Spleen (tissue), 11 donors: ENCODE measurements around the gene KCNK17. TPM values are rescaled to one million over a fixed set of nuclear protein-coding genes. Genes with fewer than 3 reads are reported as not detected.

ENCODE experiments used
- DNase-seq: peaks from one replicate; pipeline ENCODE4 v3.0.0-alpha.2; 2020
- H3K27ac ChIP-seq, 8 donors: fragments of 200-600 bp; sonication (generic) in 7 of 8; 1 replicate in 4 of 8; 2 replicates in 4 of 8; pipeline versions ENCODE4 v1.5.0 to v1.8.0; 2016 to 2021; ENCODE audit warnings: inconsistent platforms in 4 of 8, mild to moderate bottlenecking in 4 of 8, moderate library complexity in 1 of 8
- H3K27me3 ChIP-seq, 7 donors: fragments of 200-600 bp; sonication (generic) in 6 of 7; replicated peaks in 1 of 7; 1 replicate in 4 of 7; 2 replicates in 3 of 7; pipeline versions ENCODE4 v1.5.0 to v1.8.0; 2016 to 2021; ENCODE audit warnings: inconsistent platforms in 3 of 7, mild to moderate bottlenecking in 1 of 7
- H3K36me3 ChIP-seq, 6 donors: fragments of 200-600 bp; sonication (generic) in 5 of 6; 1 replicate in 4 of 6; 2 replicates in 2 of 6; pipeline versions ENCODE4 v1.5.0 to v1.8.0; 2016 to 2021; ENCODE audit warnings: inconsistent platforms in 2 of 6
- H3K4me1 ChIP-seq, 6 donors: fragments of 200-600 bp; sonication (generic) in 5 of 6; 1 replicate in 3 of 6; 2 replicates in 3 of 6; pipeline versions ENCODE4 v1.5.0 to v1.8.0; 2016 to 2021; ENCODE audit warnings: inconsistent platforms in 3 of 6
- H3K4me3 ChIP-seq, 8 donors: fragments of 200-600 bp; sonication (generic) in 7 of 8; 1 replicate in 4 of 8; 2 replicates in 4 of 8; pipeline versions ENCODE4 v1.5.0 to v1.8.0; 2016 to 2021; ENCODE audit warnings: inconsistent platforms in 4 of 8, mild to moderate bottlenecking in 4 of 8, moderate library complexity in 2 of 8
- H3K9me3 ChIP-seq, 8 donors: fragments of 200-600 bp; sonication (generic) in 7 of 8; 1 replicate in 4 of 8; 2 replicates in 4 of 8; pipeline versions ENCODE4 v1.5.0 to v1.8.0; 2016 to 2021; ENCODE audit warnings: inconsistent platforms in 4 of 8
- CTCF ChIP-seq, 11 experiments: fragments of 200-600 bp in 7 of 11; fragments of 450-650 bp in 4 of 11; sonication (generic) in 4 of 11; IDR thresholded peaks in 8 of 11; conservative IDR thresholded peaks in 3 of 11; 1 replicate in 7 of 11; 2 replicates in 4 of 11; pipeline versions ENCODE4 v1.4.0 to v1.8.0; 2016 to 2021; ENCODE audit warnings: antibody characterized with exemption in 11 of 11, inconsistent platforms in 4 of 11, mild to moderate bottlenecking in 1 of 11
- POLR2A ChIP-seq, 3 donors: fragments of 450-650 bp; IDR thresholded peaks; one replicate each; pipeline ENCODE4 v1.5.1; 2017; ENCODE audit warnings: antibody characterized with exemption in 3 of 3, mild to moderate bottlenecking in 1 of 3
- POLR2AphosphoS5 ChIP-seq, 3 donors: sonication (generic); formaldehyde crosslinking; IDR thresholded peaks; one replicate each; pipeline ENCODE4 v1.5.1; 2017; ENCODE audit warnings: antibody characterized with exemption in 3 of 3
- WGBS, 5 donors: extraction: QIAGEN DNeasy Blood & Tissue Kit in 3 of 5; methylation state at CpG; one replicate each; pipeline versions ENCODE4 v1.1.5 to v1.1.7; 2013 to 2018; 5-methylcytosine and 5-hydroxymethylcytosine counted together
- intact Hi-C: fragments of 100-400 bp; cut with DNase I; formaldehyde crosslinking; loops from one replicate; pipeline ENCODE4 v1.15.0; 2023; ENCODE audit warnings: low total_unique reads
- polyA plus RNA-seq, 3 donors: library from polyadenylated mRNA; stranded (reverse); fragments of 200-250 nt; gene quantifications; one replicate each; pipeline ENCODE4 v1.2.1, GENCODE V29; 2013
- total RNA-seq, 7 donors: library from RNA; depleted of rRNA in 3 of 7; stranded (reverse); fragments of >200 nt in 3 of 7; fragmentation: NEBNext Ultra II Directional in 4 of 7; extraction: Animal tissue kit (Norgen Biotek cat#: 25700) in 4 of 7; gene quantifications; one replicate each; pipeline versions ENCODE4 v1.1.0 to v1.2.1, GENCODE V29; 2016 to 2021
- donor health status: healthy with polysubstance abuse.
- donor health status: DM: no; HTN: no; CAD: no; lungs with moderate emphysema.
- donor health status: DM: no; HTN: no; CAD: no.
- donor health status: Bipolar disorder and iron deficiency.
- donor health status: healthy.
- donor health status: DM: no; HTN: no; CAD: no.
- donor health status: DM: yes; HTN: yes; CAD: no.

KCNK17 gene
- total and polyA plus RNA-seq, 10 donors: 0.16 to 0.98 (median 0.46) TPM; not detected in 2

- Histone ChIP-seq H3K27me3 (peaks cover 0 to 27% (median 5%) of the 10 kb centered on the region in 7 donors), H3K36me3 (no peaks in the 10 kb centered on the region), H3K4me3 (no peak overlapping the region), H3K9me3 (no peaks in the 10 kb centered on the region), H3K27ac (no peak overlapping the region), H3K4me1 (peaks cover 0 to 13% (median 0%) of the 10 kb centered on the region in 6 donors)
- no peak for TF ChIP-seq POLR2A (IDR thresholded peaks at IDR 0.05)
- TF ChIP-seq POLR2AphosphoS5 (IDR thresholded peaks at IDR 0.05): no peak
- no peak for TF ChIP-seq CTCF (IDR thresholded peaks at IDR 0.05 in 8 of 11, conservative IDR thresholded peaks at IDR 0.05 in 3 of 11)
- intact Hi-C loops: no loop called here
- DNase-seq: no peak
- WGBS, 5 donors: 62 to 74% (median 67%) methylated on average over 13 of the region's 13 CpGs
Observed at GRCh38 chr6:39319621-39320362, 5.6 kb upstream of the KCNK17 start.

- Histone ChIP-seq H3K27me3 (peaks cover 7 to 52% (median 29%) of the 10 kb centered on the region in 7 donors), H3K9me3 (no peaks in the 10 kb centered on the region), H3K4me3 (no peak overlapping the region), H3K4me1 (peaks cover 10 to 39% (median 18%) of the 10 kb centered on the region in 6 donors), H3K27ac (no peak overlapping the region), H3K36me3 (no peaks in the 10 kb centered on the region)
- 79 to 86% (median 85%) methylated on average over 2 to 3 of the region's 3 CpGs for WGBS, 5 donors
- intact Hi-C loops: no loop called here
- TF ChIP-seq POLR2A (IDR thresholded peaks at IDR 0.05) (no peak), CTCF (IDR thresholded peaks at IDR 0.05 in 8 of 11, conservative IDR thresholded peaks at IDR 0.05 in 3 of 11) (no peak), POLR2AphosphoS5 (IDR thresholded peaks at IDR 0.05) (no peak)
- DNase-seq: no peak
Observed at GRCh38 chr6:39317256-39317655, 3.0 kb upstream of the KCNK17 start.

GRCh38 chr6:39313526-39314272 lies 520 bp downstream of the KCNK17 start:
- intact Hi-C loops: no loop called here
- H3K27me3 ChIP-seq: peaks cover 7 to 69% (median 40%) of the 10 kb centered on the region in 7 donors
- 0 to 4% (median 2%) methylated on average over 61 to 80 of the region's 80 CpGs for WGBS, 5 donors
- no peaks in the 10 kb centered on the region for H3K36me3 ChIP-seq
- peak overlapping the region in 7 of 8 donors; percentile 18 to 59 (median 28) for H3K4me3 ChIP-seq
- no peak for TF ChIP-seq POLR2A (IDR thresholded peaks at IDR 0.05)
- TF ChIP-seq POLR2AphosphoS5 (IDR thresholded peaks at IDR 0.05): no peak
- peak in 1 of 11 experiments; percentile 2 for TF ChIP-seq CTCF (IDR thresholded peaks at IDR 0.05 in 8 of 11, conservative IDR thresholded peaks at IDR 0.05 in 3 of 11)
- no peak for DNase-seq
- H3K27ac ChIP-seq: no peak overlapping the region
- peaks cover 10 to 31% (median 18%) of the 10 kb centered on the region in 6 donors for H3K4me1 ChIP-seq
- H3K9me3 ChIP-seq: no peaks in the 10 kb centered on the region
